ENCODE results near the gene HS1BP3. TPM values are rescaled to one million over a fixed set of nuclear protein-coding genes. Genes with fewer than 3 reads are reported as not detected.

HS1BP3 gene
- total and polyA plus RNA-seq, 2 of the 13 experiments (the other 11 are each of a cell fraction or from before 2014, with no cell fraction given) = 15.2 to 22.0 TPM

GRCh38 chr2:20642055-20642971 is 8.6 kb downstream of the HS1BP3 start (continued):
- peak; percentile 33; the same call in 1 of the 2 replicates for TF ChIP-seq IKZF5 (CRISPR knock-in tag; IDR thresholded peaks at IDR 0.05)
- no peak for TF ChIP-seq NR2F2 (IDR thresholded peaks at IDR 0.05; ENCODE audit: borderline replicate concordance, low read depth)
- no peak for TF ChIP-seq MAX (IDR thresholded peaks at IDR 0.05)
- TF ChIP-seq ZBTB39 (CRISPR knock-in tag; IDR thresholded peaks at IDR 0.05) = no peak
- peak; percentile 89 for TF ChIP-seq U2AF1 (optimal IDR thresholded peaks at IDR 0.05; ENCODE audit: low read depth, low read length)
- no peak; the same call in 1 of the 2 replicates for TF ChIP-seq PAXIP1 (CRISPR knock-in tag; conservative IDR thresholded peaks at IDR 0.05)
- no peak for TF ChIP-seq KLF11 (CRISPR knock-in tag; IDR thresholded peaks at IDR 0.05)
- TF ChIP-seq U2AF2 (IDR thresholded peaks at IDR 0.05; ENCODE audit: low read depth, low read length) = no peak
- TF ChIP-seq NR0B2 (CRISPR knock-in tag; IDR thresholded peaks at IDR 0.05) = peak; percentile 33; the same call in 1 of the 2 replicates
- peak; percentile 36; the same call in 1 of the 2 replicates for TF ChIP-seq THAP11 (CRISPR knock-in tag; IDR thresholded peaks at IDR 0.05)
- peak; percentile 54; the same call in 1 of the 2 replicates for TF ChIP-seq ZSCAN21 (CRISPR knock-in tag; IDR thresholded peaks at IDR 0.05; ENCODE audit: borderline replicate concordance)
- peak; percentile 76; the same call in 1 of the 2 replicates for TF ChIP-seq TFAP4 (IDR thresholded peaks at IDR 0.05; ENCODE audit: borderline replicate concordance, low read depth)
- no peak for TF ChIP-seq ZNF224 (CRISPR knock-in tag; IDR thresholded peaks at IDR 0.05)
- TF ChIP-seq ZNF468 (CRISPR knock-in tag; IDR thresholded peaks at IDR 0.05) = no peak
- no peak for TF ChIP-seq JUNB (CRISPR knock-in tag; IDR thresholded peaks at IDR 0.05; ENCODE audit: borderline replicate concordance)
- TF ChIP-seq ZNF292 (CRISPR knock-in tag; IDR thresholded peaks at IDR 0.05; ENCODE audit: borderline replicate concordance, low read depth) = no peak
- TF ChIP-seq ZNF543 (CRISPR knock-in tag; IDR thresholded peaks at IDR 0.05) = no peak
- no peak for TF ChIP-seq ARID2 (CRISPR knock-in tag; IDR thresholded peaks at IDR 0.05; ENCODE audit: borderline replicate concordance)
- TF ChIP-seq NFKBIZ (CRISPR knock-in tag; IDR thresholded peaks at IDR 0.05) = no peak
- no peak for TF ChIP-seq ZFP37 (CRISPR knock-in tag; IDR thresholded peaks at IDR 0.05; ENCODE audit: borderline replicate concordance)

Measured in HepG2 (cell line).